NT2/D1 (cell line): ENCODE data around the gene FOXO3B.
"Not testable (repeated sequence)": the region's sequence is repeated elsewhere in the genome, so short reads cannot be mapped to it uniquely, and the experiment has no call there.

Experiments
- SUZ12 ChIP-seq: IDR thresholded peaks from 2 replicates; pipeline ENCODE4 v1.6.1; 2011; ENCODE audit not compliant: insufficient read length, insufficient read depth; ENCODE audit errors: extremely low read depth
- YY1 ChIP-seq: IDR thresholded peaks from 2 replicates; pipeline ENCODE4 v1.6.1; 2011; ENCODE audit not compliant: insufficient read length, insufficient read depth
- ZNF274 ChIP-seq: IDR thresholded peaks from 2 replicates; pipeline ENCODE4 v1.6.1; 2011; ENCODE audit warnings: mild to moderate bottlenecking, low read depth, low read length

- not testable (repeated sequence) for TF ChIP-seq ZNF274, SUZ12, YY1
Measured at GRCh38 chr17:18718643-18719427, 36.7 kb upstream of the FOXO3B start.
